Activated CD8-positive, alpha-beta T cell treated with anti-CD3 and anti-CD28 coated beads, Interleukin-2, amount 10 ng/mL, durations not matched to agents 7 days and 5 days (primary cell): ENCODE results near the gene HIVEP3. TPM values are rescaled to one million over a fixed set of nuclear protein-coding genes. Genes with fewer than 3 reads are reported as not detected.

Experiments used
- ATAC-seq: fragments of 150-1000 bp; cut with Tn5 transposase; one replicate; pipeline ENCODE4 v1.10.0; 2021; ENCODE audit warnings: moderate library complexity
- CTCF ChIA-PET: fragments of 350-600 bp; sonication (Branson Sonifier 250); formaldehyde crosslinking; loops from one replicate; lab custom pipeline; 2021; ENCODE audit warnings: antibody characterized with exemption; lab: Charles Lee
- POLR2A ChIA-PET: fragments of 350-600 bp; sonication (Branson Sonifier 250); formaldehyde crosslinking; loops from one replicate; lab custom pipeline; 2021; ENCODE audit warnings: antibody characterized with exemption; lab: Charles Lee
- DNase-seq: peaks from one replicate; pipeline ENCODE4 v3.0.0-alpha.2; 2020
- H3K27ac Mint-ChIP-seq: one replicate; pipeline ENCODE4 v1.8.0; 2021; ENCODE audit warnings: mild to moderate bottlenecking, mixed read lengths
- H3K27me3 Mint-ChIP-seq: one replicate; pipeline ENCODE4 v1.8.0; 2021; ENCODE audit warnings: low read depth, mixed read lengths
- H3K36me3 Mint-ChIP-seq: one replicate; pipeline ENCODE4 v1.8.0; 2021; ENCODE audit warnings: low read depth, mixed read lengths
- H3K4me1 Mint-ChIP-seq: one replicate; pipeline ENCODE4 v1.8.0; 2021; ENCODE audit warnings: low read depth, mixed read lengths
- H3K4me3 Mint-ChIP-seq: one replicate; pipeline ENCODE4 v1.8.0; 2021; ENCODE audit warnings: mild to moderate bottlenecking, mixed read lengths
- H3K9me3 Mint-ChIP-seq: one replicate; pipeline ENCODE4 v1.8.0; 2022; ENCODE audit warnings: mixed read lengths; ENCODE audit not compliant: insufficient read depth
- total RNA-seq, 2 experiments: library from RNA; stranded (reverse); gene quantifications; one replicate each; pipeline ENCODE4 v1.2.3, GENCODE V29; 2021

Gene HIVEP3
- total RNA-seq, 2 experiments from 2014 or later, result 10.8 to 11.8 TPM

- ATAC-seq (no peak), DNase-seq (no peak)
- no peaks in the 10 kb centered on the region for H3K27me3 Mint-ChIP-seq
- CTCF ChIA-PET, result interaction anchor here (0.9 to 1.8 kb wide), 2 partner anchors 11 to 97 kb away, joined by 3 to 5 read pairs; no protein-coding TSS in a partner anchor
- peaks cover 60% of the 10 kb centered on the region for H3K4me1 Mint-ChIP-seq
- H3K36me3 Mint-ChIP-seq, result peaks cover 15% of the 10 kb centered on the region
- POLR2A ChIA-PET, result no interaction called here
- H3K9me3 Mint-ChIP-seq, result no peaks in the 10 kb centered on the region
- no peak overlapping the region for H3K27ac Mint-ChIP-seq
- H3K4me3 Mint-ChIP-seq, result no peak overlapping the region
Observed at GRCh38 chr1:41795205-41795762, 123.4 kb downstream of the HIVEP3 start.

GRCh38 chr1:41794031-41794430, 124.7 kb downstream of the HIVEP3 start:
- POLR2A ChIA-PET, result no interaction called here
- Mint-ChIP-seq H3K27me3 (no peaks in the 10 kb centered on the region), H3K4me3 (no peak overlapping the region), H3K36me3 (peaks cover 16% of the 10 kb centered on the region), H3K4me1 (peaks cover 58% of the 10 kb centered on the region), H3K27ac (no peak overlapping the region), H3K9me3 (no peaks in the 10 kb centered on the region)
- ATAC-seq (no peak), DNase-seq (no peak)
- CTCF ChIA-PET, result no interaction called here

GRCh38 chr1:41792485-41792770, 126.3 kb downstream of the HIVEP3 start:
- CTCF ChIA-PET, result interaction anchor here (0.7 to 2.4 kb wide), 10 partner anchors 8 to 218 kb away, joined by 3 to 19 read pairs (median 6); no protein-coding TSS in a partner anchor

GRCh38 chr1:41791667-41792484, 126.8 kb downstream of the HIVEP3 start:
- Mint-ChIP-seq H3K27me3 (no peaks in the 10 kb centered on the region), H3K4me3 (peak overlapping the region; percentile 42), H3K27ac (peak overlapping the region; percentile 95), H3K36me3 (peaks cover 12% of the 10 kb centered on the region), H3K9me3 (no peaks in the 10 kb centered on the region), H3K4me1 (peaks cover 56% of the 10 kb centered on the region)
- POLR2A ChIA-PET, result interaction anchor here (0.8 to 1.9 kb wide), 5 partner anchors 8 to 112 kb away, joined by 3 to 10 read pairs (median 6); no protein-coding TSS in a partner anchor
- ATAC-seq, result peak; percentile 78
- DNase-seq, result peak; percentile 68
- CTCF ChIA-PET, result interaction anchor here (0.7 to 2.4 kb wide), 11 partner anchors 8 to 218 kb away, joined by 3 to 19 read pairs (median 5); no protein-coding TSS in a partner anchor

More at GRCh38 chr1:41792485-41792770, 126.3 kb downstream of the HIVEP3 start:
- DNase-seq (no peak), ATAC-seq (no peak)
- peaks cover 12% of the 10 kb centered on the region for H3K36me3 Mint-ChIP-seq
- H3K27me3 Mint-ChIP-seq, result no peaks in the 10 kb centered on the region
- H3K9me3 Mint-ChIP-seq, result no peaks in the 10 kb centered on the region
- no peak overlapping the region for H3K4me3 Mint-ChIP-seq
- peak overlapping the region; percentile 95 for H3K27ac Mint-ChIP-seq
- POLR2A ChIA-PET, result interaction anchor here (0.8 to 1.9 kb wide), 6 partner anchors 8 to 113 kb away, joined by 3 to 10 read pairs (median 4); no protein-coding TSS in a partner anchor
- peaks cover 56% of the 10 kb centered on the region for H3K4me1 Mint-ChIP-seq

DNA sequence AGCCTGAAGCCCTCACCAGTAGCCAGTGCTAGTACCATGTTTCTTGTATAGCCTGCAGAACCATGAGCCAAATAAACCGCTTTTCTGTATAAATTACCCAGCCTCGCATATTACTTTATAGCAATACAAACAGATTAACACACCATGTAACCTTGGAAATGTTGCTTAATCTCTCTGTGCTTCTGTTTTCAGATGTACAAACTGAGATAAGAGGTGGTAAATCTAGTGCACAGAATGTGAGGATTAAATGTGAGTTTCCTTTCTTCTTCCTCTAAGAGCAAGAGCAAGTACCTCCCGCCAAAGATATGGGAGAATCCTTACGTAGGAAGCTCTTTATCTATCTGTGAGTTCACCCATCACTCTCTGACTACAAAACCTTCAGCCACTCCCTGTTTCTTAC, 128.4 kb downstream of the HIVEP3 start:
- H3K36me3 Mint-ChIP-seq, result peaks cover 12% of the 10 kb centered on the region
- CTCF ChIA-PET, result interaction anchor here (0.8 to 1.5 kb wide), 3 partner anchors 9 to 22 kb away, joined by 3 to 5 read pairs (median 5); no protein-coding TSS in a partner anchor

GRCh38 chr1:41789661-41790330, 128.9 kb downstream of the HIVEP3 start:
- Mint-ChIP-seq H3K27ac (peak overlapping the region; percentile 74), H3K9me3 (peaks cover 4% of the 10 kb centered on the region), H3K4me3 (no peak overlapping the region), H3K4me1 (peaks cover 54% of the 10 kb centered on the region), H3K36me3 (peaks cover 16% of the 10 kb centered on the region), H3K27me3 (no peaks in the 10 kb centered on the region)
- ATAC-seq, result no peak
- ChIA-PET CTCF (interaction anchor here (0.8 to 1.8 kb wide), 5 partner anchors 9 to 35 kb away, joined by 5 to 11 read pairs (median 5); no protein-coding TSS in a partner anchor), POLR2A (no interaction called here)
- DNase-seq, result no peak

More for the DNA sequence above, 128.4 kb downstream of the HIVEP3 start:
- DNase-seq (no peak), ATAC-seq (no peak)
- POLR2A ChIA-PET, result no interaction called here
- Mint-ChIP-seq H3K9me3 (no peaks in the 10 kb centered on the region), H3K4me3 (no peak overlapping the region), H3K4me1 (peaks cover 54% of the 10 kb centered on the region), H3K27ac (peak overlapping the region; percentile 95), H3K27me3 (no peaks in the 10 kb centered on the region)

DNA sequence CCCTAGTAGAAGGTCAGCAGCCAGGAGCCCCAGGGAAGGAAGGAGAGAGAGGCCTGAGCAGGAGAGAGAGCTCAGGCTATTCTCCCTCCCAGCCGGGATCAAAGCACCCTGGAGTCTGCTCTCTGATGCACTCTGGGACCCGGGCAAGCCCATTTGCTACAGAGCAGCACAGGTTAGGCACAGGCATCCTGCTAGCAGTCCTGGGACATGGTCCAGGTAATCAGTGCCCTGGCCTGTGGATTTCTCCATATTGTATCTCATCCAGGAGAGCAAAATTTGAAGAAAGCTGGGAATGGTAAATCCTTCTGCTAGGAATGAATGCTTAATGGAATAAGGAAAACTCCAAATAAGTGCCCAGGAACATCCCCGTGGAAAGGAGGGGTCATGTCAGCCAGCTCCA, 130.3 kb downstream of the HIVEP3 start:
- H3K4me1 Mint-ChIP-seq, result peaks cover 61% of the 10 kb centered on the region
- H3K36me3 Mint-ChIP-seq, result peaks cover 23% of the 10 kb centered on the region
- CTCF ChIA-PET, result interaction anchor here (1.4 to 1.8 kb wide), 2 partner anchors 18 to 34 kb away, joined by 5 to 11 read pairs; no protein-coding TSS in a partner anchor
- no peak overlapping the region for H3K27ac Mint-ChIP-seq
- peaks cover 11% of the 10 kb centered on the region for H3K9me3 Mint-ChIP-seq
- no peaks in the 10 kb centered on the region for H3K27me3 Mint-ChIP-seq
- ATAC-seq (no peak), DNase-seq (no peak)
- no peak overlapping the region for H3K4me3 Mint-ChIP-seq
- POLR2A ChIA-PET, result interaction anchor here (1.0 kb wide), 3 partner anchors 9 to 103 kb away, joined by 3 read pairs; no protein-coding TSS in a partner anchor

DNA sequence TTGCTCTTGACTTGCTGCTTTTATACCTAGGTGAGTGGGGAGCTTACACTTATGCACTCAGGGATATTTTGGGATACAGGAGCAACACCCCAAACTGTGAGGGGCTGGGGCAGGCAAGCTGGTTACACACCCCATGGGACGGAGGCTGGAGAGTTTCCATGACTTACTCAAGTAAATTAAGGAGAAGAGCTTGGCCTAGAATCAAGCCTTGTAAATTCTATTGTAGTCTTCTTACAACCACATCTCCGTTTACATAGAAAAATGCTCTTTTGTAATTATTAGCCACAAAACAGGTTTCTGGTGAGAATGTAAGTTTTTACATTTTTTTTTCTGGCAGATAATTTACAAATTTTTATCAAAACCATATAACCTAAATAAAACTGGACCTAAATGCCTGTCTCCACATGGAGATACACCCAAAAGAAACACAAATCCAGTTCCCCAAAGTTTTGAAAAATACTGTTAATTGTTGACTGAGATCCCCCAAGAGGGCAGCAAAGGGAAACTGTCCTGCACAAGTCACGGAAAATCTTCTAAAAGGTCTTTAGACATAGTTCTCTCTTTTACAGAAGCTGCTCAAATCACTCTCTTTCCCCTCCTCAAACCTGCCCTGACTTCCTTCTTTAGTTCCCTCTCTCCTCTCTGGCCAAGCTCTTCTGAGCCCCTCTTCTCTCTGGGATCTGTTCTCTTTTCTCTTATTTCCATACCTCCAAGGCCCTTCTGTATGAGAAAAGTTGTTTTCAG, 134.0 kb downstream of the HIVEP3 start:
- DNase-seq (no peak), ATAC-seq (no peak)
- ChIA-PET POLR2A (interaction anchor here (0.6 kb wide), 1 partner anchor 46 kb away, joined by 3 read pairs; no protein-coding TSS in a partner anchor), CTCF (interaction anchor here (1.0 to 2.0 kb wide), 4 partner anchors 8 to 208 kb away, joined by 3 to 5 read pairs (median 4); no protein-coding TSS in a partner anchor)
- H3K27me3 Mint-ChIP-seq, result no peaks in the 10 kb centered on the region
- peaks cover 33% of the 10 kb centered on the region for H3K4me1 Mint-ChIP-seq
- peaks cover 13% of the 10 kb centered on the region for H3K36me3 Mint-ChIP-seq
- H3K27ac Mint-ChIP-seq, result peak overlapping the region; percentile 45
- H3K9me3 Mint-ChIP-seq, result peaks cover 11% of the 10 kb centered on the region
- H3K4me3 Mint-ChIP-seq, result no peak overlapping the region

DNA sequence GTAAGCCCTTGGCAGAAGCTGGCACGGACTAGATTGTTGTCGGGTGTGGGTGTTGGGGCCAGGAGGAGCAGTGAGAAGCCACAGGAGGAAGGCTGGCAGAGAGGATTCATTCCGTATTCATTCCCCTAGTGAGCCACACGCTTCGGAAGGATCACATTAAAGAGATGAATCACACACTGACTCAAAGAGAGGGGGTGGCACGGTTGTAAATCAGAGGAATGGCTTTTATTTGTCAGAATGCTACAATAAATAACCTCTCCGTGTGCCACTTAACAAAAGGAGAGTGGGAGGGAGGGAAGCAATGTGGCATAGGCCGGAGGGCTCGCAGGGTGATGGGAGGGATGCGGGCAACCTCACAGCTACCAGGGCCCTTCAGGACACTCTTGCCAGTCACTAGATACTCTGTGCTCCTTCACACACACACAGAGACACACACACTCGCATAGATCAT, 135.5 kb downstream of the HIVEP3 start:
- peaks cover 11% of the 10 kb centered on the region for H3K9me3 Mint-ChIP-seq
- H3K4me3 Mint-ChIP-seq, result no peak overlapping the region
- peaks cover 25% of the 10 kb centered on the region for H3K4me1 Mint-ChIP-seq
- ChIA-PET CTCF (interaction anchor here (1.2 to 2.0 kb wide), 2 partner anchors 21 to 209 kb away, joined by 3 to 5 read pairs; no protein-coding TSS in a partner anchor), POLR2A (no interaction called here)
- H3K27ac Mint-ChIP-seq, result peak overlapping the region; percentile 45
- no peak for DNase-seq
- no peaks in the 10 kb centered on the region for H3K27me3 Mint-ChIP-seq
- peaks cover 13% of the 10 kb centered on the region for H3K36me3 Mint-ChIP-seq
- no peak for ATAC-seq

- DNase-seq (no peak), ATAC-seq (no peak)
- H3K4me3 Mint-ChIP-seq, result no peak overlapping the region
- no peak overlapping the region for H3K27ac Mint-ChIP-seq
- H3K36me3 Mint-ChIP-seq, result peaks cover 13% of the 10 kb centered on the region
- POLR2A ChIA-PET, result interaction anchor here (0.7 kb wide), 1 partner anchor 12 kb away, joined by 3 read pairs; no protein-coding TSS in a partner anchor
- peaks cover 25% of the 10 kb centered on the region for H3K4me1 Mint-ChIP-seq
- H3K27me3 Mint-ChIP-seq, result no peaks in the 10 kb centered on the region
- peaks cover 11% of the 10 kb centered on the region for H3K9me3 Mint-ChIP-seq
- CTCF ChIA-PET, result interaction anchor here (1.1 to 2.3 kb wide), 5 partner anchors 9 to 207 kb away, joined by 4 to 12 read pairs (median 5); no protein-coding TSS in a partner anchor
Observed at GRCh38 chr1:41780916-41781315, 137.8 kb downstream of the HIVEP3 start.
